Measurements from ENCODE around the gene ENPP7.

- no peak for TF ChIP-seq CTCF (conservative IDR thresholded peaks at IDR 0.05; ENCODE audit: low read length)
- no peak for TF ChIP-seq EZH2phosphoT487 (IDR thresholded peaks at IDR 0.05; ENCODE audit: borderline replicate concordance)
Observed at GRCh38 chr17:79685121-79685520, 45.6 kb upstream of the ENPP7 start.
